ENCODE data around the gene ARHGEF1.

GRCh38 chr19:41937525-41938468 is 54.8 kb downstream of the ARHGEF1 start:
- TF ChIP-seq CTCF (IDR thresholded peaks at IDR 0.05) (no peak; the same call in 1 of the 2 replicates), SIN3A (IDR thresholded peaks at IDR 0.05; ENCODE audit: borderline replicate concordance, insufficient read depth, low read depth, low read length) (no peak)

Data from Panc1 (cell line).